CMK (cell line): Measurements from ENCODE around the gene ZNF563.
"Not testable (repeated sequence)": the region's sequence is repeated elsewhere in the genome, so short reads cannot be mapped to it uniquely, and the experiment has no call there.

Experiments
- DNase-seq: peaks from one replicate; pipeline ENCODE4 v3.0.0-alpha.2; 2010; ENCODE audit warnings: low read depth

Gene ZNF563

GRCh38 chr19:12333162-12334159 lies at the start of gene ZNF563:
ZNF563 (minus strand) TSS chr19:12333633; CDS start chr19:12333482, 151 bp downstream.
- DNase-seq, result peak; percentile 93

GRCh38 chr19:12380444-12380737 lies 47.0 kb upstream of the ZNF563 start:
- DNase-seq, result no peak

GRCh38 chr19:12379732-12380443 lies 46.5 kb upstream of the ZNF563 start:
- DNase-seq, result no peak

GRCh38 chr19:12374026-12374425 lies 40.6 kb upstream of the ZNF563 start:
- no peak for DNase-seq

- peak; percentile 95 for DNase-seq
Observed at GRCh38 chr19:12365236-12366162, 32.1 kb upstream of the ZNF563 start, which contains the start of gene ZNF442. ZNF442 (minus strand) TSS chr19:12365683; CDS start chr19:12363631, 2,052 bp downstream.

GRCh38 chr19:12364391-12365235 lies 31.2 kb upstream of the ZNF563 start:
- DNase-seq, result peak; percentile 26

- DNase-seq, result not testable (repeated sequence)
Observed at GRCh38 chr19:12362236-12362635, 28.8 kb upstream of the ZNF563 start.

- no peak for DNase-seq
Observed at GRCh38 chr19:12353375-12353774, 19.9 kb upstream of the ZNF563 start.

GRCh38 chr19:12350890-12351197 lies 17.4 kb upstream of the ZNF563 start:
- no peak for DNase-seq

GRCh38 chr19:12350185-12350889 lies 16.9 kb upstream of the ZNF563 start:
- no peak for DNase-seq

- DNase-seq, result no peak
Observed at GRCh38 chr19:12346896-12347295, 13.5 kb upstream of the ZNF563 start.

- no peak for DNase-seq
Observed at GRCh38 chr19:12345197-12345596, 11.8 kb upstream of the ZNF563 start.

- no peak for DNase-seq
Observed at GRCh38 chr19:12331211-12331941, 2.1 kb downstream of the ZNF563 start.

GRCh38 chr19:12330340-12330739 lies 3.1 kb downstream of the ZNF563 start:
- no peak for DNase-seq

- no peak for DNase-seq
Observed at GRCh38 chr19:12325690-12326089, 7.7 kb downstream of the ZNF563 start.

- no peak for DNase-seq
Observed at GRCh38 chr19:12318782-12319413, 14.5 kb downstream of the ZNF563 start.

GRCh38 chr19:12314553-12314952 lies 18.9 kb downstream of the ZNF563 start:
- DNase-seq, result no peak

- DNase-seq, result not testable (repeated sequence)
Observed at GRCh38 chr19:12308891-12309290, 24.5 kb downstream of the ZNF563 start.

- no peak for DNase-seq
Observed at GRCh38 chr19:12295191-12295590, 38.2 kb downstream of the ZNF563 start.
